Measurements from ENCODE around the gene SYT9.
"Not testable (repeated sequence)": the region's sequence is repeated elsewhere in the genome, so short reads cannot be mapped to it uniquely, and the experiment has no call there.

SYT9 gene

GRCh38 chr11:7498193-7498592 lies 246.5 kb downstream of the SYT9 start:
- no peaks in the 10 kb centered on the region for H3K9me3 Mint-ChIP-seq (ENCODE audit: low read depth)
- no peak overlapping the region for H3K4me3 Mint-ChIP-seq
- H3K27me3 Mint-ChIP-seq, result no peaks in the 10 kb centered on the region
- H3K36me3 Mint-ChIP-seq, result no peaks in the 10 kb centered on the region
- H3K27ac Mint-ChIP-seq, result no peak overlapping the region
- H3K4me1 Mint-ChIP-seq (ENCODE audit: low read depth), result peaks cover 6% of the 10 kb centered on the region

- H3K4me3 Mint-ChIP-seq, result no peak overlapping the region
- no peaks in the 10 kb centered on the region for H3K36me3 Mint-ChIP-seq
- H3K27ac Mint-ChIP-seq, result no peak overlapping the region
- H3K27me3 Mint-ChIP-seq, result no peaks in the 10 kb centered on the region
- H3K9me3 Mint-ChIP-seq (ENCODE audit: low read depth), result no peaks in the 10 kb centered on the region
- H3K4me1 Mint-ChIP-seq (ENCODE audit: low read depth), result peaks cover 6% of the 10 kb centered on the region
Measured at GRCh38 chr11:7499081-7499480, 247.4 kb downstream of the SYT9 start.

- no peak overlapping the region for H3K27ac Mint-ChIP-seq
Measured at GRCh38 chr11:7500251-7500650, 248.5 kb downstream of the SYT9 start.

GRCh38 chr11:7501251-7501650 lies 249.5 kb downstream of the SYT9 start:
- H3K4me3 Mint-ChIP-seq, result no peak overlapping the region
- peaks cover 3% of the 10 kb centered on the region for H3K36me3 Mint-ChIP-seq
- H3K9me3 Mint-ChIP-seq (ENCODE audit: low read depth), result no peaks in the 10 kb centered on the region
- no peaks in the 10 kb centered on the region for H3K27me3 Mint-ChIP-seq
- peaks cover 3% of the 10 kb centered on the region for H3K4me1 Mint-ChIP-seq (ENCODE audit: low read depth)
- H3K27ac Mint-ChIP-seq, result no peak overlapping the region

More at GRCh38 chr11:7500251-7500650, 248.5 kb downstream of the SYT9 start:
- Mint-ChIP-seq H3K9me3 (ENCODE audit: low read depth) (no peaks in the 10 kb centered on the region), H3K36me3 (no peaks in the 10 kb centered on the region), H3K4me1 (ENCODE audit: low read depth) (peaks cover 6% of the 10 kb centered on the region), H3K27me3 (no peaks in the 10 kb centered on the region), H3K4me3 (no peak overlapping the region)

DNA sequence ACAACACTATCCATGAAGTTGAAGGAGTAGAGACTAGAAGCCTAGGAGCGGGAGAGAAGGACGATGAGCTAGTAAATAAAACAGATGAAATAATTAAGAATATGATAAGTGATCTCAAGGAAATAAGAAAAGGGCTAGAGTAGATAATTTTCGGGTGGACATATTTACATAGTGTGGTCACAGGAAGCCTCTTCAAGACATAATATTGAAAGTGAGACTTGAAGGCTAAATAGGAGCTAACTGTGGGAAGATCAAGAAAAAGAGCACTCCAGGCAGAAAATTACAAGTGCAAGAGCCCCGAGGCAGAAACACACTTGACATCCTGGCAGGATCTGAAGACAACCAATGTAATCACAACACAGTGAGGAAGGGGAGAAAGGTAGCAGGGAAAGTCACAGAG lies 250.2 kb downstream of the SYT9 start:
- Mint-ChIP-seq H3K27ac (no peak overlapping the region), H3K36me3 (peaks cover 3% of the 10 kb centered on the region), H3K4me3 (no peak overlapping the region)

DNA sequence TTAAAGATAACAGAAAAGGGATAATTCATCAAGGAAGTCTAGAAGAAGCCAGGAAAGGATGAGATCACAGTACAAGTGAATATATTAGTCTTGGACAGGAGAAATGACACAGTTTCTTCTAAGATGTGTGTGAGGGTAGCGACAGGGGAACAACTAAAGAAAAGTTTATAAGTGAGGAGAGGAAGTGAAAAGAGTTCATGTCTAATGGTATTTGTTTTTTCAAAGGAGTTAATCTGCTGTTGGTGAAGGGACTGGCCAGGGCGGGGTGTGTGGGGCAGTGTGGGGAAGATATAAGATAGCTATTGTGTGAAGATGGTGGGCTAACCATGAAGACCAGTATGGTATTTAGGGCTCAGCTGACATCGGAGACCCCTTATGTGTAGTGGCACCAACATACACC lies 254.5 kb downstream of the SYT9 start:
- Mint-ChIP-seq H3K36me3 (peaks cover 3% of the 10 kb centered on the region), H3K27me3 (no peaks in the 10 kb centered on the region), H3K4me1 (ENCODE audit: low read depth) (peaks cover 2% of the 10 kb centered on the region), H3K9me3 (ENCODE audit: low read depth) (no peaks in the 10 kb centered on the region), H3K27ac (no peak overlapping the region), H3K4me3 (no peak overlapping the region)

More for the DNA sequence above, 250.2 kb downstream of the SYT9 start:
- Mint-ChIP-seq H3K9me3 (ENCODE audit: low read depth) (no peaks in the 10 kb centered on the region), H3K4me1 (ENCODE audit: low read depth) (no peaks in the 10 kb centered on the region), H3K27me3 (no peaks in the 10 kb centered on the region)

- H3K36me3 Mint-ChIP-seq, result peaks cover 3% of the 10 kb centered on the region
- H3K27ac Mint-ChIP-seq, result no peak overlapping the region
- H3K27me3 Mint-ChIP-seq, result no peaks in the 10 kb centered on the region
- H3K9me3 Mint-ChIP-seq (ENCODE audit: low read depth), result no peaks in the 10 kb centered on the region
- H3K4me1 Mint-ChIP-seq (ENCODE audit: low read depth), result peaks cover 19% of the 10 kb centered on the region
- H3K4me3 Mint-ChIP-seq, result no peak overlapping the region
Measured at GRCh38 chr11:7508087-7508486, 256.4 kb downstream of the SYT9 start.

GRCh38 chr11:7509966-7510365 lies 258.3 kb downstream of the SYT9 start:
- peaks cover 25% of the 10 kb centered on the region for H3K4me1 Mint-ChIP-seq (ENCODE audit: low read depth)
- no peak overlapping the region for H3K4me3 Mint-ChIP-seq
- no peaks in the 10 kb centered on the region for H3K27me3 Mint-ChIP-seq
- peaks cover 3% of the 10 kb centered on the region for H3K36me3 Mint-ChIP-seq
- H3K9me3 Mint-ChIP-seq (ENCODE audit: low read depth), result no peaks in the 10 kb centered on the region
- no peak overlapping the region for H3K27ac Mint-ChIP-seq

GRCh38 chr11:7511401-7511800 lies 259.7 kb downstream of the SYT9 start:
- Mint-ChIP-seq H3K27ac (peak overlapping the region; percentile 41), H3K4me1 (ENCODE audit: low read depth) (peaks cover 38% of the 10 kb centered on the region), H3K9me3 (ENCODE audit: low read depth) (no peaks in the 10 kb centered on the region), H3K4me3 (peak overlapping the region; percentile 53), H3K27me3 (no peaks in the 10 kb centered on the region), H3K36me3 (no peaks in the 10 kb centered on the region)

DNA sequence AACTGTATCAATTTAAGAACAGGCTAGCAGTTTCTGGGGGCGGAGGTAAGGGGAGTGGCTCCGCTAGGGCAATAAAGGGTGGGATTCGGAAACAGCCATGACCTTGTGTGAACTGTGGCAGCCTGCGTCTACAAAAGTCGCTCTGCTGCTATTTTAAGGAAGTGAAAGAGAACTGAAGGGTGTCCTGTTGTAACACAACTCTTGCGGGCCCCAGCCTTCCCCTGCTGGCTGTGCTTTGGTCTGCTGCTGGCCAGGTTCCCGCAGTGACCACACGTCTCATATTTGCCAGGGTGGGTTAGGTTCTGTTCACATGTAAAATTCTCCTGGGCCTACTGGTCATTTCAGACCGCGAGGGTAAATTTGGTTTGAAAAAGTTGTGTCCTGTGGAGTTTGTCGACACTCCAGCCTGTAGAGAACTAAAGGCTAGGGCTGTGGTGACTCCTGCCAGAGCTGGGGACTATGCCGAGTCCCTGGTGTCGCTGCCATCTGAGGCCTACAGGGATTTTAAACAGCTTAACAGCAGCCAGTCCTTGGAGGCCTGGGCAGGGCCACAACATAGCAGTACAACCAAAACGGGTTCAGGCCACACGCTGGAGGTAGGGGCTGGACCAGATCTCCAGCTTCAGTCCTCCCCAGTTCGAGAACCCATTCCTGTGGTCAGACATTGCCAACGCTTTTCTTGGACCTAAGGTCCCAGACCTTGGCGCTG lies 261.0 kb downstream of the SYT9 start:
- H3K4me1 Mint-ChIP-seq (ENCODE audit: low read depth), result peaks cover 50% of the 10 kb centered on the region
- H3K4me3 Mint-ChIP-seq, result peak overlapping the region; percentile 93
- H3K27me3 Mint-ChIP-seq, result no peaks in the 10 kb centered on the region
- H3K9me3 Mint-ChIP-seq (ENCODE audit: low read depth), result no peaks in the 10 kb centered on the region
- peak overlapping the region; percentile 94 for H3K27ac Mint-ChIP-seq
- no peaks in the 10 kb centered on the region for H3K36me3 Mint-ChIP-seq

DNA sequence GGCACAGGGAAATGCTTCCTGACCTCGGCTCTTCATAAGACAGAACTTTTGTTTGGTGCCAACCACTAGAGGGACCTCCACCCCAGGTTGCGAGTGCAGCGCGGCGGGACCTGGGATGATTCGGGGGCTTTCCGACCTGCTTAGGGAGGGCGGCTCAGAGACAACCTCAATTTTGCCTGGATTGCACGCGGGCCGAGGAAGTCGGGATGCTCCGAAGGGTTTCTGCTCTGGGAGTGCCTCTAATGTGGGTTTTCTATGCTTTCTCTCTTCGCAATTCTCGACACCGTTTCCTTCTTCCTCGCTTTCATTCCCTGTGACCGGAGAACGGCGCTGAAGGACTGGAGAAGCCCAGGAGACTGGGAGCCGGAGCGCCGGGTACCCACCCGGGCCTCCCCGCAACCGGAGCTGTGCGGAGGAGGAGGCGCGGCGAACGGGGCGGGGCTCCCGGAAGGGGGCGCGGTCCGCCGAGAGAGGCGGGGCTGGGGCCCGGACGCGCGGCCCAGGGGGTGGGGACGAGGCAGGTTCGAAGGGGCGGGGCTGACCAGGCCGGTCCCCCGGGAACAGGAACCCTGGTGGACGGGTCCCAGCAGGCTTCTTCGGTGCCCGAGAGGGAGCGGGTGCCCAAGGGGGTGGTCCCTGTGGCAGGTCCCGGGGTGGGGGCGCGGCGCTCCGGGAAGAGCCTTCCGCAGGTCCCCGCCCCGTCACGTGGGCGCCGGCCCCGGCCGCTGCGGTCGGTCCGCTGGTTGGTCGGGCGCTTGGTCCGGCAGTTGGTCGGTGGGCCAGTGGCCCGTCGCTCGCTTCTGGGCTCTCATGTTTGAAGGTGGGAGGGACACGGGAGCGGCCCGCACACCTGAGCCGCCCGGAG lies 261.8 kb downstream of the SYT9 start, which contains the start of gene PPFIBP2:
Gene PPFIBP2, plus strand, starts transcription at position 766 of the 865 bp plus-strand sequence. CDS start 35,477 bp downstream, outside the sequence.
- no peaks in the 10 kb centered on the region for H3K27me3 Mint-ChIP-seq
- H3K27ac Mint-ChIP-seq, result peak within 1 kb of the TSS; percentile 94
- peak within 1 kb of the TSS; percentile 93 for H3K4me3 Mint-ChIP-seq
- peaks cover under 1% of the 10 kb centered on the region for H3K36me3 Mint-ChIP-seq
- peaks cover 50% of the 10 kb centered on the region for H3K4me1 Mint-ChIP-seq (ENCODE audit: low read depth)
- H3K9me3 Mint-ChIP-seq (ENCODE audit: low read depth), result no peaks in the 10 kb centered on the region

- Mint-ChIP-seq H3K27ac (no peak overlapping the region), H3K36me3 (peaks cover 4% of the 10 kb centered on the region), H3K4me3 (peak overlapping the region; percentile 93), H3K9me3 (ENCODE audit: low read depth) (no peaks in the 10 kb centered on the region), H3K4me1 (ENCODE audit: low read depth) (peaks cover 50% of the 10 kb centered on the region), H3K27me3 (no peaks in the 10 kb centered on the region)
Measured at GRCh38 chr11:7514099-7514591, 262.4 kb downstream of the SYT9 start.

GRCh38 chr11:7515447-7515886 lies 263.8 kb downstream of the SYT9 start:
- peaks cover 4% of the 10 kb centered on the region for H3K36me3 Mint-ChIP-seq
- H3K27me3 Mint-ChIP-seq, result no peaks in the 10 kb centered on the region
- H3K9me3 Mint-ChIP-seq (ENCODE audit: low read depth), result no peaks in the 10 kb centered on the region
- peak overlapping the region; percentile 93 for H3K4me3 Mint-ChIP-seq
- H3K27ac Mint-ChIP-seq, result peak overlapping the region; percentile 91
- H3K4me1 Mint-ChIP-seq (ENCODE audit: low read depth), result peaks cover 50% of the 10 kb centered on the region

DNA sequence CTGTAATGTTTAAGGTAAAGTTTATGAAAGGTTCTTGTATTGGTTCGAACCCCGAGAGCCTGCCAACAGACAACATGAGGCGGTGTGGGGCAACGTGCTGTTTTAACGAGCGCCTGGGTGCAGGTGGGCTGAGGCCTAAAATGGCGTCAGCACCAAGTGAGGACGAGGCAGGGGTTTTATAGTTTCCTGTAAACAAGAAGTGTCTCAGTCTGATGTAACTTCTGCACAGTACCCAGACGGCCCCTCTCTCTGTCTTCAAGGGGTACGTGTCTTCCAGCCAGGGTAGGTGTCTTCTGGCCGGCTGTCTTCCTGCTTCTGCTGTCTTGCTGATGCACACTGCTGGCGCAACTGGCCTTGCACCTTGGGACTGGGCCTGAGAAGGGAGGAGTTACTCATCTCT lies 264.8 kb downstream of the SYT9 start:
- peak overlapping the region; percentile 91 for H3K27ac Mint-ChIP-seq
- H3K4me1 Mint-ChIP-seq (ENCODE audit: low read depth), result peaks cover 46% of the 10 kb centered on the region
- H3K27me3 Mint-ChIP-seq, result no peaks in the 10 kb centered on the region
- peak overlapping the region; percentile 93 for H3K4me3 Mint-ChIP-seq
- H3K36me3 Mint-ChIP-seq, result peaks cover 4% of the 10 kb centered on the region
- H3K9me3 Mint-ChIP-seq (ENCODE audit: low read depth), result no peaks in the 10 kb centered on the region

DNA sequence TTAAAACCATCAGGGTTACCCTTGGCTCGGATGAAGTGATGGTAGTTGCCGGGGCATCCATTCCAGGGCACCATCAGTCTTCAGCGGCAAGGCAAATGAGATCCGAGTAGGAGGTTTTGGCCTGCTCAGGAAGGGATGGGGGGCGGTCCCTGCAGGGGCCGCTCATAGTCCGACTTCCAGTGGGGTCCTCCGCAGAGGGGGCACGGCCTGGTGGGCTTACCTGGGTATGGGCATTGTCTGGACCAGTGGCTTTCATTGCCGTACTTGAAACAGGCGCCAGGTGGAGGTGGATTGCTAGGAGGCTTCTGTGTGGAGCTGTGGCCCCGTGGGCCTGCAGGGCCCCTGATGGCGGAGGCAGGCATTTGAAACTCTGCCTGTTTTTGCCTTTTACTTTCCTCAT lies 266.0 kb downstream of the SYT9 start:
- H3K9me3 Mint-ChIP-seq (ENCODE audit: low read depth); H3K36me3 Mint-ChIP-seq; H3K27me3 Mint-ChIP-seq; H3K4me3 Mint-ChIP-seq: not testable (repeated sequence)
- H3K4me1 Mint-ChIP-seq (ENCODE audit: low read depth), result peaks cover 35% of the 10 kb centered on the region
- peak overlapping the region; percentile 91 for H3K27ac Mint-ChIP-seq

Measured in activated naive CD8-positive, alpha-beta T cell (primary cell).